Naive thymus-derived CD8-positive, alpha-beta T cell (primary cell): Measurements from ENCODE around the gene DUOXA1. TPM values are rescaled to one million over a fixed set of nuclear protein-coding genes. Genes with fewer than 3 reads are reported as not detected.
"Not testable (repeated sequence)": the region's sequence is repeated elsewhere in the genome, so short reads cannot be mapped to it uniquely, and the experiment has no call there.

Experiments used
- ATAC-seq, 2 donors: fragments of 150-1000 bp; cut with Tn5 transposase in 1 of 2; sonication (Bioruptor Pico), chemical (Tn5 transposase) in 1 of 2; 1 replicate in 1 of 2; 2 replicates in 1 of 2; pipeline ENCODE4 v1.10.0; 2021; ENCODE audit warnings: mild to moderate bottlenecking in 2 of 2, moderate library complexity in 2 of 2
- POLR2A ChIA-PET: fragments of 350-600 bp; sonication (Branson Sonifier 250); formaldehyde crosslinking; loops from one replicate; lab custom pipeline; 2021; ENCODE audit warnings: antibody characterized with exemption; lab: Charles Lee
- DNase-seq, 10 donors: peaks; one replicate each; pipeline versions ENCODE4 v3.0.0 to v3.0.0-alpha.2; 2020 to 2022
- H3K27ac Mint-ChIP-seq, 10 donors: one replicate each; pipeline ENCODE4 v1.8.0; 2020 to 2022; ENCODE audit warnings: mild to moderate bottlenecking in 10 of 10, mixed read lengths in 10 of 10, moderate library complexity in 4 of 10, inconsistent platforms in 1 of 10
- H3K27me3 Mint-ChIP-seq, 5 donors: one replicate each; pipeline ENCODE4 v1.8.0; 2021 to 2022; ENCODE audit warnings: mixed read lengths in 5 of 5
- H3K36me3 Mint-ChIP-seq, 3 donors: one replicate each; pipeline ENCODE4 v1.8.0; 2020 to 2022; ENCODE audit warnings: mixed read lengths in 3 of 3, mild to moderate bottlenecking in 2 of 3, inconsistent platforms in 1 of 3
- H3K4me1 Mint-ChIP-seq, 4 donors: one replicate each; pipeline ENCODE4 v1.8.0; 2021 to 2022; ENCODE audit warnings: mixed read lengths in 4 of 4
- H3K4me3 Mint-ChIP-seq, 10 donors: one replicate each; pipeline ENCODE4 v1.8.0; 2020 to 2022; ENCODE audit warnings: mild to moderate bottlenecking in 10 of 10, mixed read lengths in 10 of 10, moderate library complexity in 6 of 10, inconsistent platforms in 1 of 10
- H3K9me3 Mint-ChIP-seq, 9 donors: one replicate each; pipeline ENCODE4 v1.8.0; 2020 to 2022; ENCODE audit warnings: mixed read lengths in 9 of 9, mild to moderate bottlenecking in 3 of 9, inconsistent platforms in 1 of 9, moderate library complexity in 1 of 9
- polyA plus RNA-seq, 3 donors: library from polyadenylated mRNA; unstranded; fragments of 300-500 nt; fragmentation: Illumina TruSeq; gene quantifications; one replicate each; pipeline ENCODE4 v1.2.3, GENCODE V29; 2021
- total RNA-seq, 8 experiments: library from RNA in 2 of 8; stranded (reverse) in 2 of 8; gene quantifications; one replicate each; pipeline ENCODE4 v1.2.3 and lab custom pipeline; 2021 to 2026

DUOXA1 gene
- total and polyA plus RNA-seq, 5 experiments from 2014 or later = 0.26 to 0.81 (median 0.77) TPM; not detected in 2

DNA sequence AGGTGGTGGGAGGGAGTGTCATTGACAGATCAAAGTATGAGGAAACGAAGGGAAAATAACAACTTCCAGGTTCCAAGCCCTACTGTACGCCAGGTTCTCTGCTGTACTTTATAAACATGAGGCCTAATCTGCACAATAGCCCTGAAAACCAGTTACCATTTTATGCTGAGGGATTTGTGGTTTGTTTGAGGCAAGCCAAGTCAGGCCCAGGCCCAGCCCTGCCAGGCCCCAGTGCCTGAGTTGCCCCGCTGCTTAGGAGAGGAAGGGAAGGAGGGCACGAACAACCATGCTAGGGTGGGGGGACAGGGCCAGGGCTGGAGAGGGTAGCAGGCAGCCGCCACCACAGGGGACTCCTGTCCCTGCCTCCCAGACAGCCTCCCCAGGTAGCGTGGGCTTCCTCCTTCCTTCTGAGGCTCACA is 59.7 kb downstream of the DUOXA1 start:
- H3K36me3 Mint-ChIP-seq = peaks cover 4 to 28% (median 8%) of the 10 kb centered on the region in 3 donors
- H3K27me3 Mint-ChIP-seq, POLR2A ChIA-PET, H3K4me1 Mint-ChIP-seq, DNase-seq, ATAC-seq, H3K27ac Mint-ChIP-seq, H3K9me3 Mint-ChIP-seq, H3K4me3 Mint-ChIP-seq: not testable (repeated sequence)

Other genes with a start within 250 kb of the DUOXA1 start
- not detected for gene TERB2, start 173.2 kb downstream of the DUOXA1 start, total RNA-seq
- gene TERB2, start 173.2 kb downstream of the DUOXA1 start, polyA plus RNA-seq = not detected
- gene SORD, start 106.7 kb downstream of the DUOXA1 start, total RNA-seq = 1 to 10 TPM; 4.1 to 6.3 TPM
- gene SORD, start 106.7 kb downstream of the DUOXA1 start, polyA plus RNA-seq = 1 to 10 TPM; 4.8 to 5.7 (median 5.0) TPM
- gene DUOX2, start 15.7 kb downstream of the DUOXA1 start, total RNA-seq = not detected
- gene DUOX2, start 15.7 kb downstream of the DUOXA1 start, polyA plus RNA-seq = not detected
- not detected for gene DUOXA2, start 15.6 kb downstream of the DUOXA1 start, total RNA-seq
- not detected for gene DUOXA2, start 15.6 kb downstream of the DUOXA1 start, polyA plus RNA-seq
- gene DUOX1, start 115 bp upstream of the DUOXA1 start, total RNA-seq = not detected
- 1 to 10 TPM in 1 of 3 donors, under 1 TPM in 2; 0.35 to 3.7 (median 0.40) TPM for gene DUOX1, start 115 bp upstream of the DUOXA1 start, polyA plus RNA-seq
- gene SHF, start 58.1 kb upstream of the DUOXA1 start, total RNA-seq = 1 to 10 TPM; 8.1 to 9.7 TPM
- 1 to 10 TPM; 1.1 to 2.6 (median 1.4) TPM for gene SHF, start 58.1 kb upstream of the DUOXA1 start, polyA plus RNA-seq
- gene SLC28A2, start 122.4 kb upstream of the DUOXA1 start, total RNA-seq = not detected
- gene SLC28A2, start 122.4 kb upstream of the DUOXA1 start, polyA plus RNA-seq = not detected
- gene GATM, start 248.7 kb upstream of the DUOXA1 start, total RNA-seq = 1 to 10 TPM; 5.0 to 5.3 TPM
- gene GATM, start 248.7 kb upstream of the DUOXA1 start, polyA plus RNA-seq = 1 to 10 TPM in 1 of 3 donors, under 1 TPM in 1, not detected in 1; 0.48 to 2.9 TPM